HG02678 (cell line): ENCODE data around the gene ZBTB16.

Experiments used
- ATAC-seq: cut with Tn5 transposase; IDR thresholded peaks from one replicate; pipeline ENCODE4 v1.9.1; 2021; ENCODE audit warnings: mild to moderate bottlenecking, moderate library complexity; ENCODE audit not compliant: unreplicated experiment

Gene ZBTB16

GRCh38 chr11:114130115-114130576, 70.6 kb downstream of the ZBTB16 start:
- ATAC-seq, result no peak

- ATAC-seq, result no peak
These were observed 71.2 kb downstream of the ZBTB16 start for GRCh38 chr11:114130629-114131277.

- no peak for ATAC-seq
These were observed 72.0 kb downstream of the ZBTB16 start for GRCh38 chr11:114131461-114131864.

GRCh38 chr11:114132417-114132816, 72.9 kb downstream of the ZBTB16 start:
- no peak for ATAC-seq

GRCh38 chr11:114132944-114133394, 73.5 kb downstream of the ZBTB16 start:
- ATAC-seq, result no peak

GRCh38 chr11:114133548-114134329, 74.2 kb downstream of the ZBTB16 start:
- no peak for ATAC-seq

- ATAC-seq, result no peak
These were observed 75.4 kb downstream of the ZBTB16 start for GRCh38 chr11:114134870-114135269.

- ATAC-seq, result no peak
These were observed 76.2 kb downstream of the ZBTB16 start for GRCh38 chr11:114135737-114136151.

GRCh38 chr11:114136686-114137640, 77.5 kb downstream of the ZBTB16 start:
- no peak for ATAC-seq

GRCh38 chr11:114137838-114138237, 78.3 kb downstream of the ZBTB16 start:
- no peak for ATAC-seq

- no peak for ATAC-seq
These were observed 78.9 kb downstream of the ZBTB16 start for GRCh38 chr11:114138411-114138810.

GRCh38 chr11:114140826-114141225, 81.3 kb downstream of the ZBTB16 start:
- no peak for ATAC-seq

GRCh38 chr11:114141863-114142580, 82.5 kb downstream of the ZBTB16 start:
- ATAC-seq, result no peak

- no peak for ATAC-seq
These were observed 83.2 kb downstream of the ZBTB16 start for GRCh38 chr11:114142707-114143106.

GRCh38 chr11:114145166-114145775, 85.8 kb downstream of the ZBTB16 start:
- no peak for ATAC-seq

- ATAC-seq, result no peak
These were observed 88.0 kb downstream of the ZBTB16 start for GRCh38 chr11:114147375-114148012.

GRCh38 chr11:114148013-114148382, 88.5 kb downstream of the ZBTB16 start:
- ATAC-seq, result no peak

GRCh38 chr11:114149689-114150407, 90.3 kb downstream of the ZBTB16 start:
- ATAC-seq, result no peak

- ATAC-seq, result no peak
These were observed 91.2 kb downstream of the ZBTB16 start for GRCh38 chr11:114150671-114151070.
